Measurements from ENCODE around the gene HOXA13.

HOXA13 gene

GRCh38 chr7:27145165-27145913 lies 54.6 kb downstream of the HOXA13 start:
- DNase-seq (ENCODE audit: low read depth, low spot score) = no peak
- Histone ChIP-seq H3K9ac (ENCODE audit: insufficient read length, low read depth) (no peak overlapping the region), H3K9me3 (ENCODE audit: insufficient read depth, low read length) (no peaks in the 10 kb centered on the region; the same call in 1 of the 2 replicates), H3K4me1 (ENCODE audit: insufficient read depth, insufficient read length) (no peaks in the 10 kb centered on the region), H3K4me3 (ENCODE audit: insufficient read length, low read depth) (no peak overlapping the region), H3K36me3 (ENCODE audit: insufficient read depth, insufficient read length, low read length) (no peaks in the 10 kb centered on the region), H3K27me3 (ENCODE audit: insufficient read depth, insufficient read length) (peaks cover 99% of the 10 kb centered on the region)
- no peak for TF ChIP-seq YY1 (IDR thresholded peaks at IDR 0.05; ENCODE audit: insufficient read depth, insufficient read length)
- TF ChIP-seq ZNF274 (IDR thresholded peaks at IDR 0.05; ENCODE audit: low read depth, low read length) = no peak
- TF ChIP-seq SUZ12 (IDR thresholded peaks at IDR 0.05; ENCODE audit: extremely low read depth, insufficient read depth, insufficient read length) = no peak

DNA sequence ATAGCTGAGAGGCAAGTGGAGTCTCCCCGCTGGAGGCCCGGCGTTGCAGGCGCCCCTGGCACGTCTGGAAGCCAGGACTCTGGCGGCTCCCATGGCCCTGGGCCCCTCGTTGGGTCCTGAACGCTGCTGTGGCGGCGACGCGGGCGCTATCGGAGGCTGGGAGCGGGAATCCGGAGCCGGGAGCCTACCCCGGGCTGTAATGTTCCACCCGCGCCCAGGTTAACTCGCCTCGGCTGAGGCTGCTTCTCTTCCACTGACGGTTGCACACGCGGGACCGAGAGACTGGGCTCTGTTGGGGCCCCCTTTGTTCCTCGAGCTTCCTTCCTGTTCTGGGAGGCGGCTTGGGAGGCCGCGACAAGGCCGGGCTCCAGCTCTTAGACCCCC lies 55.1 kb downstream of the HOXA13 start:
- H3K36me3 ChIP-seq (ENCODE audit: insufficient read depth, insufficient read length, low read length) = no peaks in the 10 kb centered on the region
- H3K4me1 ChIP-seq (ENCODE audit: insufficient read depth, insufficient read length) = no peaks in the 10 kb centered on the region
- H3K9me3 ChIP-seq (ENCODE audit: insufficient read depth, low read length) = no peaks in the 10 kb centered on the region; the same call in 1 of the 2 replicates
- H3K4me3 ChIP-seq (ENCODE audit: insufficient read length, low read depth) = no peak overlapping the region
- no peak for DNase-seq (ENCODE audit: low read depth, low spot score)
- no peak for TF ChIP-seq YY1 (IDR thresholded peaks at IDR 0.05; ENCODE audit: insufficient read depth, insufficient read length)
- TF ChIP-seq SUZ12 (IDR thresholded peaks at IDR 0.05; ENCODE audit: extremely low read depth, insufficient read depth, insufficient read length) = no peak
- TF ChIP-seq ZNF274 (IDR thresholded peaks at IDR 0.05; ENCODE audit: low read depth, low read length) = no peak
- peaks cover 99% of the 10 kb centered on the region for H3K27me3 ChIP-seq (ENCODE audit: insufficient read depth, insufficient read length)
- H3K9ac ChIP-seq (ENCODE audit: insufficient read length, low read depth) = no peak overlapping the region
